Tongue (tissue), 2 donors: ENCODE results near the gene MRGPRD. TPM values are rescaled to one million over a fixed set of nuclear protein-coding genes. Genes with fewer than 3 reads are reported as not detected.

Source experiments
- DNase-seq: peaks from one replicate; pipeline ENCODE4 v3.0.0-alpha.2; 2015
- total RNA-seq: library from RNA; depleted of rRNA; stranded (reverse); fragments of >200 nt; gene quantifications from one replicate; pipeline ENCODE4 v1.2.3, GENCODE V29; 2014

The MRGPRD gene
- total RNA-seq, 1 donor from 2014 or later: not detected

DNA sequence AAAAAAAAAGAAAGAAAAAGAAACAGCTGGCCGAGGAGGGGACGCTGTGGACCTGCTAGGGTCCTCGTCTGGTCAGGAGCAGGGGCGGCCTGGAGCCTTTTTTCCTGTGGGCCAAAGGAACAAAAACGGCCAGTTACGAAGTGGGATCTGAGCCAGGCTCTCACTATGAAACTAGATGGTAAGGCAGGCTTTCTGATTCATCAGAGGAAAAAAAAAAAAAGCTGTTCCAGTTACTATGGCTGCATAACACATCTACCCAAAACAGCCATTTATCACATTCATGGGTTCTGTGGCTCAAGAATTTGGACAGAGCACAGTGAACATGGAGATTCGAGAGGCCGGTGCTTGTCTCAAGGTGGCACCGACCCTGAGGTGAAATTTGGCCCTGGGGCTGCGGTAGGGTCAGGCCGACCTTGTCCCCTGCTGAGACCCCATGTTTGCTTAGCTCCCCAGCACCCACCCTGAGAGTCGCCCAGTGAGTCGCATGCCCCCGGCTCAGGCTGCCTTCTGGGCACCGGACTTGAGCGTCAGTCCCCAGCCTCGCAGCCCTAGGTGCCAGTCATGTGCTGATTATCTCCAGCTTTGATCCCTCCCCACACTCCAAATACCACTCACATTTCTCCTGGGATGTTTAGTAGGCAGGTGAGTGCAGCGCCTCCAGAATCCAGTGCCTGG is 34.2 kb downstream of the MRGPRD start:
- peak; percentile 70 for DNase-seq

DNA sequence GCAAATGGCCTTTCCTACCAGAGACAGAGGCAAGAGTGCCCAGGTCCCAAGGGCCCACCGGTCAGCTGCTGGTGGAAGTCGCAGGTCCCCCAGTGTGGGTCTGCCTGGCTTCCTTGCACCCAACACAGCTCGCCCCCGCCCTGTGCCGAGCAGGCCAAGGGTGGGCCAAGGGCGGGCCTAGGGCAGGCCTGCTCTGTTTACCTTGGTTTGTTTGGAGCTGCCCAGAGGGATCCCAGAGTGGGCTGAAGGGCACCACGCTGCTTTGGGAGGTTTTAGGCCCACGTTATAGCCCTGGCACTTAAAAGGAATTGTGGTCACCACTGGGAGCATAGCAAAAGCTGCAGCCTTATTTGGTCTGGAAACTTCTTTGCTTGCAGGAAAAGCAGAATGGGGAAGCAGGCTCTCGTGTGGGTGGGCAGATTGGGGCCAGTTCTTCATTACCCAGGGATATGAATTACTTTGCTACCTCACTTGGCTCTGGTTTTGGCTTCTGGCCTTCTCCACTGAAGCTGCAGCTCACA is 38.0 kb downstream of the MRGPRD start:
- DNase-seq: no peak

DNA sequence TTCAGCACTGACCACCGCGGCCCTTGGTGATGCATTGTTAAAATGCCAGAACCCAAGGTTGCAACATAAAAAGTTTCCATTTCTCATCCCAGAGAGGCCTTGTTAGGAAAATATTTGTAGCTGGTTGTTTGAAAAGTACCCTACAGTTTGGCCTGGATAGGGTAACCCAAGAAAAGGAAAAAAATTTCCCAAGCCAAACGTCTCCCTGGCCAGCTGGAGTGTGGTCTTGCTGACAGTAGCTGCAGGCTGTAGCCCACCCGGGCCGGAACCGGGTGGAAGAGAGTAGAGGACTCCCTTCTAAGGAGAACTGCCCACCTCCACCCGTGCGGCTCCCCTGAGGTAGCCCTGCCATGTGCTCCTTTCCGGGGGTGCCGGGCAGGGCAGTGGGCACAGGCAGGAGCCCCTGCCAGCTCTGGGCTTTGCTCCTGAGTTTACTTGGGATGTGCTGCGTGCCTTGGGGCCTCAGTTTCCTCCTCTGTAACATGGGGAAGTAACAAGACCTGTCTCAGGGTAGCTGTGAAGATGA is 38.6 kb downstream of the MRGPRD start:
- no peak for DNase-seq

DNA sequence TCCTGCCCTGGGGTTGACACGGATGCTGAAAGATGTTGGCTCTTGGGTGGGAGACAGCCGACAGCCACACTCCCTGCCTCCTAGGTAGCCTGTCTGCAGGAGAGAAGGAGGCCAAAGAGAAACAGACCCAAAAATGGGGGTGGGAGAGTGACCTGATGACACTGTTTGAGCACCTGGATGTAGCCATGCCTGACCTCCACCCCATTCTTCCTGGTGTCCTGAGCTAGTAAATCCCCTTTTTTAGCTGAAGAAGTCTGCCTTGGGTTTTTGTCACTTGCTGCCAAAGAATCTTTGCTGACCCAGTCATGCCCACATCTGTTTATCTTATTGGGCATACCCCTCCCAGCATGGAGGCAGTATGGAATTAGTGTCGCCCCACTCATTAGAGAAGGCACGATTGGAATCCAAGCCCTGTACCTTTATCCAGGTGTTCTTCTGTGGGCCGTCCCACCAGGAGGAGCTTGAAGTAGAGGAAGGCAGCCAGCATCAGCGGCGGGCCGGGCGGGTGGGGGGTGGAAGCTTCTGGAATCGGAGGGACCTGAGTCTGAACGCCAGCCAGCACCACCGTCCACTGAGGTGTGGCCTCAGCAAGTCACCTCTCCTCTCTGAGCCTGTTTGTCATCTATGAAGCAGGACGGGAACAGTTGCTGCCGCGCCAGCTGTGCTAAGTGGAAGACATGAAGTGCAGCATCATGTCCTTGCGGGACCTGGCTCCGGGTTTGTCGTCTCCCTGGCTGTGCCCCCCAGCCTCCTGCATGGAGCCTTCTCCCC is 39.3 kb downstream of the MRGPRD start:
- no peak for DNase-seq

DNA sequence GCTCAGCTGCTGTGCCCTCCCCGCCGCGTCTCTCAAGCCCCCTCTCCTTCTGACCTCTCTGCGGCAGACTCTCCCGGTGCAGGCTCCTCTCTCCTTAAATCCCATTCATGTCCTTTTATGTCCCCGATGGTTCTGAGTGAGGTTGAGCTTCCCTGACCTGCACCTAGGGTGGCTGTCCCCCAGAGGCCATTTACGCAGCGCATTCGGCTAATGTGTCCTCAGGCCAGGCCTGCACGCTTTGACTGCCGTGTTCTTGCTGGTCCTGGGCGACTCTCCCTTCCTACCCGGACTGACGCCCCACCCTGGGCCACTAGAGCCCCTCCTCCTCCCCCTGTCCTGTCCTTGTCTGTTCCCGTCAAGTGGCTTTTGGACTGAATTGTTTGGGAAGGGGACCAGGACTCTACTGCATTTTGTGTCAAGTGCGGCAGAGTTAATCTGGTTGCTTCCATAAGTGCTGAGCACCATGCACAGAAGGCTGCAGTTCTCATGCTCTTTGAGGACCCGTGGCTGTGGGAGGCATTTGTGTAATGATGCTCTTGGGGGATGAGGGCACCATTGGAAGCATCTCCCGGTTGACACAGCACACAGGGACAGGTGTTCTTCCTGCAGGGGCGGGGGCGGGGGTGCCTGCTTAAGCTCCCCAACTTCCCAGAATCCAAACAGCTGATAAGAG is 40.0 kb downstream of the MRGPRD start:
- DNase-seq: no peak

DNA sequence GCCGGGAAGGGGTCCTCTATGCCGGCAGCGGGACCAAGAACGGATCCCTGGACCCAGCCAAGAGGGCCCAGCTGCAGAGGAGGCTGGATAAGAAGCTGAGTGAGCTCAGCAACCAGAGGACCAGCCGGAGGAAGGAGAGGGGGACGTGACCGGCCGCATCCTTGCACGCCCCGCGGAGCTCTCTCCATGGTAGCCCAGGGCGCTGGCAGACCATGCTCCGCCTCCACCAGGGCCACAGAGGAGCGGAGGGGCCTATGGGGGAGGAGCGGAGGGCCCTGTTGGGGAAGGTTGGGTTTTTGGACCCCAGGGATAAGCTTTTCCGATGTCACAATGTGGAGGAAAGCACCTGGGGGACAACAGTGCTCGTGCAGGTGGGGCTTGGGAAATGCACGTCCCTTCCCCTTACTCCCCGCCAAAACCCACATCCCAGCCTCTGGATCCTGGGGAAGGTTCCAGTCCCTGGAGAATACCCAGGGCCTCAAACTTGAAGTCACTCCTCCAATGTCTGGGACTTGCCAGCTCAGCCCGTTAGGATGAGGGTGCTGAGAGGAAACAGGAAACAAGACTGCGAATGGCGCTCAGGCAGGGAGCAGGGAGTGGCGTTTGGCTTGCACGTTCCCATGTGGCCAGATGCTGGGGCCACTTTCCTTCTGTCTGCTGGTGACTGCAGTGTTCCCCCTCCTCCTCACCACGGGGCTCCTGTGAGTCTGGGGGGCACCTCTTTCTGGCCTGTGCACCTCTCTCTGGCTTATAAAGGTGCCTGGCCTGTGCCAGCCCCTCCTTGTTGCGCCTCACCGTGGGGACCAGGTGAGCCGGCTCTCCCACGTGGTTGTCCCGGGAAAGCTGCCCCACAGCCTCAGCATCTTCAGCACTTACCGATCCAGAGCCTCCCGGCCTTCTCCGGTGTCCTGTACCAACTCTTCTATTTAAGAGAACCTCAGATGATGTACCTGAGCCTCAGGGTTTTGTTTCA is 40.9 kb downstream of the MRGPRD start:
- no peak for DNase-seq

DNA sequence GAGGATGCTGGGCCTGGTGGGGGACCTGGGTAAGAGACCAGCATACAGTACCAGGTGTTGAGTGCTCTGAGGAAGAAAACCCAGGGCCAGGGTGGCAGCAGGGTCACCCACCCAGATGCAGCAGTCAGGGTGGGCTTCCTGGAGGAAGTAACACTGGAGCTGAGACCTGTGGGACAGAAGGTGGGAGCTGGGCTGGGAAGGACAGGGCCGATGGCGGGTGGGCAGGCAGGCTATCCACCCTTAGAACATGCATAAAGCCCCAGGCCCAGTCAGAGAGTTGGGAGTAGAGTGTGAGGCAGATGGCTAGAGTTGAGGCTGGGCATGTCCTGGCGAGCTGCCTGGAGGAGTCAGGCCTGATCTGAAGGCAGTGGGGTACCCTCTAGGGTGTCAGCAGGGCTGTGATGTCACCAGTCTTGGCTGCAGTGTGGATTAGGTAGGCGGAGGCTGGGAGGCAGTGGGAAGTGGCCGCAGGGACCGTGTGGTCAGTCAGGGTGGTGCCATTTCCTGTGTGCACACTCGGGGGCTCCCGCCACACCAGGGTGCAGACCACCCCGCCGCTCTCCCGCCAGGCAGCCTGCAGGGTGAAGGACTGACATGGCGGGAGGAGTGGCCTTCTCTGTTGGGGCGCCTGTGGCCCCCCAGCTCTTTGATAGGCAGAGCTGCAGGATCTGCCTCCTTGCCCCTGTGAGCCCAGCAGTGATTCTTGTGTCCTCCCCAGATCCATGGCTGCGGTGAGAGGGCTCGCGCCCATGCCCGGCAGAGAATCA is 41.8 kb downstream of the MRGPRD start:
- DNase-seq: no peak

DNA sequence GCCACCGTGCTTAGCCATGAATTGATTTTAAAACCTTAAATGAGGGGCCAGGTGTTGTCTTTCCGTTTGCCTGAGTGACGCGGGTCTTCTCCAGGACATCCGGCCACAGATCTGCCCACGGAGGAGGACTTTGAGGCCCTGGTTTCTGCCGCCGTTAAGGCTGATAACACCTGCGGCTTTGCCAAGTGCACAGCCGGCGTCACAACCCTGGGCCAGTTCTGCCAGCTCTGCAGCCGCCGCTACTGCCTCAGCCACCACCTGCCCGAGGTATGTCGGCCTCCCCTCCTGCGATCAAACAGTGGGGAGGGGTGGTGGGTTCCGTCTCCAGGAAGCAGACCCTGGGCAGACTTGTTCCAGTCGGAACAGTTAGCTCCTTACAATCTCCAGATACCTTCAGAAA is 42.7 kb downstream of the MRGPRD start:
- no peak for DNase-seq

DNA sequence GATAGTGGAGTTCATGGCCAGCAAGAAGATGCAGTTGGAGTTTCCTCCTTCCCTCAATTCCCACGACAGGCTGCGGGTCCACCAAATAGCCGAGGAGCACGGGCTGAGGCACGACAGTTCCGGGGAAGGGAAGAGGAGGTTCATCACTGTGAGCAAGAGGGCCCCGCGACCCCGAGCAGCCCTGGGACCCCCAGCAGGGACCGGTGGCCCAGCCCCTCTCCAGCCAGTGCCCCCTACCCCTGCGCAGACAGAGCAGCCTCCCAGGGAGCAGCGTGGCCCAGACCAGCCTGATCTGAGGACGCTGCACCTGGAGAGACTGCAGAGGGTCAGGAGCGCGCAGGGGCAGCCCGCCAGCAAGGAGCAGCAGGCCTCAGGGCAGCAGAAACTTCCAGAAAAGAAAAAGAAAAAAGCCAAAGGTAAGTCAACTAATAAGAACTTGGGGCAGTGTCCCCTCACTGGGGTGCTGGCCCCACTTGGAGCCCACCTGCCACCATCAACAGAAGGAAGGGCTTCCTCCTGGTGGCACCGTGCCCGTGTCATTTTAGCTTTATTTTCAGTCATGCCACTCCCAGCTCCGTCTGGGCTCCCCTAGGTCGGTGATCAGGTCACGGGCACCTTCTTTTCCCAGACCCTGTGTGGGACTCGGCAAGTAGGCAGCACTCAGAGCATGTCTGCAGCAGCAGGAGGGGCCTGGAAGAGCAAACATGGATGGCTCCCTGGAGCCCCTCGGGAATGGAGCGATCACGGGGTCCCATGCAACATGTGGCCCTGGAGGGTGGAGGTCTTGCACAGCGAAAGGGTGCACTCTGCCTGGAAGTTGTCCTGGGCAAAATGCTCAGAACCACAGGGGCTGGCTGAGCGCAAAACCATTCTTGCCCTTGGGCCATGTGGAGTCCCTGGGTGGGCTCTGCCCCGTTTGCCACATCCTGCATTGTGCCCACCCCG is 43.8 kb downstream of the MRGPRD start:
- no peak for DNase-seq

DNA sequence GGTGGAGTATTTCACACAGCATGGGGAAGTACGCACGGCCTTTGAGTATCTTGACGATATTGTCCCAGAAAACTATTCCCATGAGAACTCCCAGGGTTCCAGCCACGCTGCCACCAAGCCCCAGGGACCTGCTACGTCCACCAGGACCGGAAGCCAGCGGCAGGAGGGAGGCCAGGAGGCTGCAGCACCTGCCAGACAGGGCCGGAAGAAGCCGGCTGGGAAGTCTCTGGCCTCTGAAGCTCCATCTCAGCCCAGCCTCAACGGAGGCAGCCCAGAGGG is 44.5 kb downstream of the MRGPRD start:
- no peak for DNase-seq

DNA sequence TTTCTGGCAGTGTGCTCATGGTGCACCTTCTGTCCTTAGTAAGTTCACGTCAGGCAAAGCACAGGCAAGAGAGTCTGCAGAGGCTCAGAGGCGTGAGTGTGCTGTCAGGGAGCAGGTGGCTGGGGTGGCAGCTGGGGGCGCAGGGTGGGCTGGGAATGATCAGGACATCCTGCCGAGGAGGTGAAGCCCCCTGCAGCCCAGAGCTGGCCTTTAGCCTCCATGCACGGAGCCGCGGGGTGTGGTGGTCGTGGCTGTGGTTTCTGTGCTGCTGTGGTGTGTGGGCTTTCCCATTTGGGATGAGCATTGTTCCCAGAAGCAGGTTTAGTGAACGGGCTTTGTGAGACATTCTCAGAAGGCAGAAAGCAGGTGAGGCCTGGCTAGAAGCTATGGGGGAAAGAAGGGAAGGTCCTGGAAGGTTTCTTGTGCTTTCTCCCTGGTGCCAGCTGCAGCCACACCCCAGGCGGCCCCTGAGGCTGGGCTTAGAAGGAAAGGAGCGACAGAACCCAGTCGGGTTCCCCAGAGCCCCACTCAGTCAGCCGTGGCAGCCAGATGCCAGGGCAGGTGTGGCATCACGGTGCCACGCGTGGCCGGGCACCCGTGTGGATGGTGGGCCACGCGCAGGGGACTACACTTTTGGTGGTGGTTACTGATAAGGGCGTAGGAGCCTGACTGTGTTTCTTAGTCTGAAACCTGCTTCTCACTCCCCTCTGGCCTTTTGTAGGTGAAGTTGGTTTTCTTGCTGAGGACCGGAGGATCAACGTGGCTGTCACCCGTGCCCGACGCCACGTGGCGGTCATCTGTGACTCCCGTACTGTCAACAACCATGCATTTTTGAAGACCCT is 45.0 kb downstream of the MRGPRD start:
- DNase-seq: no peak

DNA sequence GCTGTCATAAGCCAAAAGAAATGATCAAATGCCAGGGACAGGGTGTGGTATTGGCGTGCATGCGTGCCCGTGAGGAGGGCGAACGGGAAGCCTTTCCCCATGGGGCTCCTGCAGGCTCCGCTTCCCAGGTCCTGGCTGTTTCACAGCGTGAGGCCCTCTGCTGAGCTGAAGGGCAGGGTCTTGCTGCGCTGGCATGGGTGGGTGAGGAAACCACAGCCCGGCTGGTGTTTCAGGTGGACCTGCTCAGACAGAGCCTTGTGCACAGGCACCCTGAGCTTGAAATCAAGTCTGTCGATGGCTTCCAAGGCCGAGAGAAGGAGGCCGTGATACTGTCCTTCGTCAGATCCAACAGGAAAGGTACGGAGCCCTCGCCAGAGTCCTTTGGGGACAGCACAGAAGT is 45.7 kb downstream of the MRGPRD start:
- DNase-seq: no peak

DNA sequence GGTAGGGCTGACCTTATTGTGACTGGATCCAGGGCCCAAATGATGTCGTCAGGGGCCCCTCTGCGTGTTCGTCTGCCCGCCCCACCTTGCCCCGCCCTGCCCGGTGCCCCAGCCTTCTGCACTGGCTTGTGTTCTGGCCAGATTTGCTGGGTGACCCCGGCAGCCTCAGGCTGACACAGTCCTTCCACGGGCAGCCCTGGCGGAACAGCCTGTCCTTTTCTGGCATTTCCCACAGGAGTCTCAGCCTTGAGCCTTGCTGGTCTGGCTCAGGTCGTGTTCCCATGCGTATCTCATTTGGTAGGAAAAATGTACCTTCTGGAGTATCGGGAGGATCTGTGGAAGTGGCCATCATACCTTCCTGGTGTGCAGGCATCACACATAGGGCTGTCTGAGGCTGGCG is 46.1 kb downstream of the MRGPRD start:
- DNase-seq: no peak

DNA sequence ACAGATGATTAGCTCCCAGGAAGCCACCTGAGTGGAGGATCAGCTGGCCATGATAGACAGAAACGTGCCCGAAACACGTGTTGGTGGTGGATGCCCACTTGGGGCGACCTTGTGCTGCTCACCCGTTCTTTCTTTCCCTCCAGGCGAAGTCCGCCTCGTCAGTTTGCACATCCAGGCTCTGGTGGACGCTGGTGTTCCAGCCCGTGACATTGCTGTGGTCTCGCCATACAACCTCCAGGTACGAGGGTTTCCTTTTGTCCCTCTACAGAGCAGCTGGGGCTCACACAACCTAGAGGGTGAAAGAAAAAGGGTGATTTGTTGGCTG is 46.5 kb downstream of the MRGPRD start:
- no peak for DNase-seq

DNA sequence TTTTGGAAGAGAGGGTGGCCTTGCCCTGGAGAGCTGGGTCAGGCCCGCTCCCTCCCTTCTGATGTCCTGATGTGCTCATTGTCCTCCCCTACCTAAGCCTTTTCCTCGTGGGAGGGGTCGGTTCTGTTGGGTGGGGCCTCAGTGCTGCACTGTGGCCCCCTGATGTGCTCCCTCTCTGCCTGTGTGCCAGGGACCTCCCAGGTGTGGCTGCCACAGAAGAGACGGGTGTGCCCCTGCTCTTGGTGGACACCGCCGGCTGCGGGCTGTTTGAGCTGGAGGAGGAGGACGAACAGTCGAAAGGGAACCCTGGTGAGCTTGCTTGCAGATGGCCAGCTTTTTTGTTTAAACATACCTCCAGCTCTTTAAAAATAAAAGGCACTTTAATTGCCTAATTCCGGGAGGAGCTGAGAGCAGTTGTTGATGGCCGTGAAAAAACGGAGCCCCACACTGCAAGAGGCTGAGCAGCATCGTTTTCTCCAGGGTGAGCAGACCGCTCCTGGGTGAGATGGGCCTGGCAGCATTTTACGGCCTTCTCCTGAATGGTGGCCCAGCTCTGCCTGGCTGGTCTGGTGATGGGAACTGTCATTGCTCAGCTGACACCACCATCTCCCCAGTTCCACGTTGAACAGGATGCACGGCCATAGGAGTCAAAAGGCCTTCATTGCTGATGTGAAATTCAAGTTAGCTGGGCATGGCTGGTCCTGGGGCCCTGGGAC is 47.0 kb downstream of the MRGPRD start:
- no peak for DNase-seq

DNA sequence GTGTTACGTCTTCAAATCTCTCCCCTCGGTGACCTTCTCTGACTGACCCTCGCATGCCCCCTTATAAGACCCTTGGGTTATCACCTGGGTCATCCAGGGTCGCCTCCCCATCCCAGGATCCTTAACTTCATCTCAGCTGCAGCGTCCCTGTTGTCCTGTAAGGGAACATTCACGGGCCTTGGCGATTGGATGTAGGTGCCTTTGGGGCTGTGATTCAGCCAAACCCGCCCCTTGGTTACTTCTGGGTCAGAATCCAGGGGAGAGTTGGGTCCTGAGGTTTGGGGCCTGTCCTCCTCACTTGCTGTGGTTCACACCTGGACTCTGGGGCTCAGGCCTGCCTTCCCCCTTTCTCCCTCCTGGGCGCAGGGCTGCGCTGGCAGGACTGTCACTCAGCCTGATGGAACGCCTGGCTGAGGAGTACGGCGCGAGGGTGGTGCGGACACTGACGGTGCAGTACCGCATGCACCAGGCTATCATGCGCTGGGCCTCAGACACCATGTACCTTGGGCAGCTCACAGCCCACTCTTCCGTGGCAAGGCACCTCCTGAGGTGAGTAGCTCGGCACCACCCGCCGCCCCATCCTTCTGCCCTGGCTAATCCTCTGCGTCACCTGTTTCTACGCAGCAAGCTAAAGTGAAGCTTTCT is 47.7 kb downstream of the MRGPRD start:
- DNase-seq: no peak

DNA sequence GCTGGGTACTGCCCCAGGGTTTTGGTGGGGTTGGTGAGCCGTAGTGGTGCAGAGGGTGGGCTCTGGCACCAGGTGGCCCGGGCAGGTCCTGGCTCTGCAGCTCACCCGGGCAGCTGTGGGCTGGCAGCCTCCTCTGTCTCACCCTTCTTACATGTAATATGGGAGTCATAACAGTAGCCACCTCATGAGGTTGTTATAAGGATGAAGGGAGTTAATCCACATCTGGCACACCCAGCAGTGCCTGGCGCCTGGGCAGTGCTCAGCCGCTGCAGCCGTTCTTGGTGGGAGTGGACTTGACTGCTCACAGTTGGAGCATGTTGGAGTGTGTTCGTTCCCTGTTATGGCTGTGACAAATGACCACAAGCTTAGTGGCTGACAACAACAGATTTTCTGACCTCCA is 48.4 kb downstream of the MRGPRD start:
- DNase-seq: peak; percentile 38

DNA sequence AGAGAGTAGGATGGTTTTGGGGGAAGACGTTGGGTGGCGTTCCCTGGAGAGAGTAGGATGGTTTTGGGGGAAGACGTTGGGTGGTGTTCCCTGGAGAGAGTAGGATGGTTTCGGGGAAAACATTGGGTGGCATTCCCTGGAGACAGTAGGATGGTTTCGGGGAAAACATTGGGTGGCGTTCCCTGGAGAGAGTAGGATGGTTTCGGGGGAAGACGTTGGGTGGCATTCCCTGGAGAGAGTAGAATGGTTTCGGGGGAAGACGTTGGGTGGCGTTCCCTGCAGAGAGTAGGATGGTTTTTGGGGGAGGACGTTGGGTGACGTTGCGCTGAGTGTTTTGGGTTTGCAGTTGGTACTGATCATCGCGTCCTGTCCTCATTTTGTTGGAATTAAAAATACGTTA is 48.9 kb downstream of the MRGPRD start:
- no peak for DNase-seq
